WTC11 (cell line): ENCODE measurements around the gene CCDC60.

Experiments
- AR ChIP-seq: fragments of 250-450 bp; sonication (Bioruptor Pico); IDR thresholded peaks from 2 replicates; pipeline ENCODE4 v1.9.0; 2021; ENCODE audit warnings: mild to moderate bottlenecking
- CDX4 ChIP-seq: fragments of 250-450 bp; sonication (Bioruptor Pico); IDR thresholded peaks from 2 replicates; pipeline ENCODE4 v1.9.0; 2021; ENCODE audit warnings: moderate library complexity, mild to moderate bottlenecking, inconsistent platforms, borderline replicate concordance
- CREM ChIP-seq: sonication (generic); formaldehyde crosslinking; IDR thresholded peaks from 2 replicates; pipeline ENCODE4 v1.8.1; 2022; ENCODE audit warnings: mild to moderate bottlenecking, missing genetic modification reagents, moderate library complexity
- CTCF ChIP-seq: fragments of 200-600 bp; IDR thresholded peaks from 2 replicates; pipeline ENCODE4 v1.8.0; 2022; ENCODE audit warnings: antibody characterized with exemption
- E2F5 ChIP-seq: sonication (generic); formaldehyde crosslinking; IDR thresholded peaks from 2 replicates; pipeline ENCODE4 v1.8.1; 2022; ENCODE audit warnings: mild to moderate bottlenecking, moderate library complexity, missing genetic modification reagents
- ETV6 ChIP-seq: sonication (generic); formaldehyde crosslinking; IDR thresholded peaks from 2 replicates; pipeline ENCODE4 v1.8.1; 2022; ENCODE audit warnings: mild to moderate bottlenecking, missing genetic modification reagents
- HMGXB4 ChIP-seq: sonication (generic); formaldehyde crosslinking; IDR thresholded peaks from 2 replicates; pipeline ENCODE4 v1.8.1; 2023; ENCODE audit warnings: mild to moderate bottlenecking, moderate library complexity, missing genetic modification reagents
- JUN ChIP-seq: sonication (generic); formaldehyde crosslinking; IDR thresholded peaks from 2 replicates; pipeline ENCODE4 v1.8.0; 2023; ENCODE audit warnings: mild to moderate bottlenecking, missing genetic modification reagents
- NR3C1 ChIP-seq: sonication (generic); formaldehyde crosslinking; conservative IDR thresholded peaks from 2 replicates; pipeline ENCODE4 v1.8.1; 2023; ENCODE audit warnings: low read depth, mild to moderate bottlenecking, missing genetic modification reagents
- PRDM15 ChIP-seq: sonication (generic); formaldehyde crosslinking; IDR thresholded peaks from 2 replicates; pipeline ENCODE4 v1.8.0; 2022; ENCODE audit warnings: missing genetic modification reagents
- TEAD1 ChIP-seq: sonication (generic); formaldehyde crosslinking; IDR thresholded peaks from 2 replicates; pipeline ENCODE4 v1.8.0; 2022; ENCODE audit warnings: mild to moderate bottlenecking, missing genetic modification reagents
- ZNF532 ChIP-seq: fragments of 250-450 bp; sonication (Bioruptor Pico); IDR thresholded peaks from 2 replicates; pipeline ENCODE4 v1.9.0; 2021; ENCODE audit warnings: mild to moderate bottlenecking, borderline replicate concordance
- TF ChIP-seq, protein P1 (sequence below): sonication (generic); formaldehyde crosslinking; IDR thresholded peaks from 2 replicates; pipeline ENCODE4 v1.8.0; 2022; ENCODE audit warnings: mild to moderate bottlenecking, missing genetic modification reagents

- TF ChIP-seq CTCF, result no peak
- no peak for TF ChIP-seq AR (CRISPR knock-in tag)
- TF ChIP-seq ZNF532 (CRISPR knock-in tag), result no peak
- TF ChIP-seq ETV6 (CRISPR knock-in tag), result no peak
- no peak for TF ChIP-seq NR3C1 (CRISPR knock-in tag)
- no peak for TF ChIP-seq CDX4 (CRISPR knock-in tag)
- TF ChIP-seq TEAD1 (CRISPR knock-in tag), result no peak
- TF ChIP-seq HMGXB4 (CRISPR knock-in tag), result no peak
- TF ChIP-seq PRDM15 (CRISPR knock-in tag), result no peak
- TF ChIP-seq, protein P1, sequence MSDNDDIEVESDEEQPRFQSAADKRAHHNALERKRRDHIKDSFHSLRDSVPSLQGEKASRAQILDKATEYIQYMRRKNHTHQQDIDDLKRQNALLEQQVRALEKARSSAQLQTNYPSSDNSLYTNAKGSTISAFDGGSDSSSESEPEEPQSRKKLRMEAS (CRISPR knock-in tag), result no peak
- TF ChIP-seq JUN, result no peak
- TF ChIP-seq E2F5 (CRISPR knock-in tag), result no peak
- TF ChIP-seq CREM, result no peak
Measured at GRCh38 chr12:119354172-119354571, 19.6 kb downstream of the CCDC60 start.
